SK-N-SH (cell line): ENCODE data around the gene SP6. TPM values are rescaled to one million over a fixed set of nuclear protein-coding genes. Genes with fewer than 3 reads are reported as not detected.
A peak's percentile ranks its signal among the peaks of the same experiment; 100 is the strongest.

Source experiments
- CTCF ChIA-PET: fragments of 300-600, 350-600 bp; formaldehyde crosslinking; extraction: SDS; loops from one replicate; lab custom pipeline; 2021; lab: Yijun Ruan, JAX
- POLR2A ChIA-PET: fragments of 350-600 bp; sonication (Branson Sonifier 250); formaldehyde crosslinking; extraction: SDS; loops from one replicate; lab custom pipeline; 2020; ENCODE audit warnings: antibody characterized with exemption, inconsistent platforms; lab: Yijun Ruan, JAX
- DNase-seq: peaks from one replicate; pipeline ENCODE4 v3.0.0; 2012
- H2AFZ ChIP-seq: fragments of 200-600 bp; sonication (generic); 2 replicates; pipeline ENCODE4 v1.8.1; 2016; ENCODE audit warnings: antibody characterized with exemption, mild to moderate bottlenecking, low read depth
- H3F3A ChIP-seq: fragments of 200-600 bp; sonication (generic); replicated peaks from 2 replicates; pipeline ENCODE3; 2016; ENCODE audit warnings: antibody characterized with exemption, mild to moderate bottlenecking; ENCODE audit not compliant: insufficient read depth
- H3K27ac ChIP-seq, 2 experiments: fragments of 200-500 bp in 1 of 2; fragments of 200-600 bp in 1 of 2; sonication (Bioruptor generic) in 1 of 2; sonication (generic), shearing (Covaris generic) in 1 of 2; 2 replicates each; pipeline versions ENCODE4 v1.5.1 to v1.6.1; 2014 to 2016; ENCODE audit warnings: low read depth in 2 of 2, inconsistent platforms in 1 of 2, low read length in 1 of 2, mild to moderate bottlenecking in 1 of 2, mixed read lengths in 1 of 2
- H3K27me3 ChIP-seq: fragments of 200-600 bp; sonication (generic), shearing (Covaris generic); 2 replicates; pipeline ENCODE4 v1.6.1; 2016; ENCODE audit warnings: mixed run types; ENCODE audit not compliant: insufficient read depth
- H3K36me3 ChIP-seq, 2 experiments: fragments of 200-500 bp in 1 of 2; fragments of 200-600 bp in 1 of 2; sonication (Bioruptor generic) in 1 of 2; sonication (generic) in 1 of 2; replicated peaks in 1 of 2; 2 replicates each; pipeline versions ENCODE3 to v1.5.1; 2014 to 2016; ENCODE audit warnings: low read length in 1 of 2, mild to moderate bottlenecking in 1 of 2; ENCODE audit not compliant: insufficient read depth in 2 of 2, control insufficient read depth in 1 of 2
- H3K4me1 ChIP-seq, 2 experiments: fragments of 200-500 bp in 1 of 2; fragments of 200-600 bp in 1 of 2; sonication (Bioruptor generic) in 1 of 2; sonication (generic), shearing (Covaris generic) in 1 of 2; 2 replicates each; pipeline versions ENCODE4 v1.5.1 to v1.6.1; 2014 to 2016; ENCODE audit warnings: low read depth in 1 of 2, low read length in 1 of 2, mixed run types in 1 of 2; ENCODE audit not compliant: insufficient read depth in 2 of 2, control insufficient read depth in 1 of 2
- H3K4me2 ChIP-seq: fragments of 200-600 bp; sonication (generic), shearing (Covaris generic); 2 replicates; pipeline ENCODE4 v1.6.1; 2017; ENCODE audit warnings: mixed run types
- H3K4me3 ChIP-seq, 2 experiments: fragments of 200-500 bp in 1 of 2; fragments of 200-600 bp in 1 of 2; sonication (Bioruptor generic) in 1 of 2; sonication (generic), shearing (Covaris generic) in 1 of 2; 2 replicates each; pipeline versions ENCODE4 v1.5.1 to v1.8.1; 2014 to 2016; ENCODE audit warnings: low read depth in 2 of 2, inconsistent platforms in 1 of 2, low read length in 1 of 2, mild to moderate bottlenecking in 1 of 2, mixed read lengths in 1 of 2, moderate library complexity in 1 of 2
- H3K79me2 ChIP-seq: fragments of 200-600 bp; sonication (generic); 2 replicates; pipeline ENCODE4 v1.8.1; 2017; ENCODE audit warnings: mild to moderate bottlenecking; ENCODE audit not compliant: insufficient read depth
- H3K9ac ChIP-seq: fragments of 200-600 bp; sonication (generic); 2 replicates; pipeline ENCODE4 v1.6.1; 2017; ENCODE audit warnings: mixed run types
- H3K9me2 ChIP-seq: fragments of 200-600 bp; sonication (generic); 2 replicates; pipeline ENCODE4 v1.6.1; 2017; ENCODE audit warnings: mixed run types
- H3K9me3 ChIP-seq: fragments of 200-600 bp; sonication (generic); 2 replicates; pipeline ENCODE4 v1.6.1; 2017; ENCODE audit warnings: mixed run types, mild to moderate bottlenecking, moderate library complexity
- H4K20me1 ChIP-seq: fragments of 200-600 bp; sonication (generic); 2 replicates; pipeline ENCODE4 v1.6.1; 2017; ENCODE audit warnings: mild to moderate bottlenecking, mixed run types; ENCODE audit not compliant: insufficient read depth
- EP300 ChIP-seq, 2 experiments: IDR thresholded peaks; 2 replicates each; pipeline versions ENCODE4 v1.4.0 to v1.6.1; 2012; ENCODE audit warnings: borderline replicate concordance in 1 of 2, low read depth in 1 of 2, low read length in 1 of 2
- EZH2phosphoT487 ChIP-seq: fragments of 200-600 bp; sonication (generic); IDR thresholded peaks from 2 replicates; pipeline ENCODE4 v1.6.1; 2017; ENCODE audit warnings: low read depth, mixed run types, mild to moderate bottlenecking, antibody characterized with exemption, moderate library complexity, borderline replicate concordance
- FOSL2 ChIP-seq: IDR thresholded peaks from 2 replicates; pipeline ENCODE4 v1.4.0; 2012; ENCODE audit warnings: low read depth, mild to moderate bottlenecking, moderate library complexity, borderline replicate concordance
- GATA2 ChIP-seq: sonication (generic); formaldehyde crosslinking; IDR thresholded peaks from 2 replicates; pipeline ENCODE4 v1.5.0; 2020; ENCODE audit warnings: mild to moderate bottlenecking, missing genetic modification reagents
- JUND ChIP-seq: IDR thresholded peaks from 2 replicates; pipeline ENCODE4 v1.4.0; 2012
- MAX ChIP-seq: IDR thresholded peaks from 2 replicates; pipeline ENCODE4 v1.4.0; 2012; ENCODE audit warnings: low read depth
- MXI1 ChIP-seq: IDR thresholded peaks from 2 replicates; pipeline ENCODE4 v1.6.1; 2012; ENCODE audit warnings: mild to moderate bottlenecking, low read depth, low read length, improper control_type of control experiment
- NFIC ChIP-seq: IDR thresholded peaks from 2 replicates; pipeline ENCODE4 v1.4.0; 2012; ENCODE audit warnings: borderline replicate concordance
- NRF1 ChIP-seq: IDR thresholded peaks from 2 replicates; pipeline ENCODE4 v1.6.1; 2012; ENCODE audit warnings: low read depth, mild to moderate bottlenecking, low read length
- PBX3 ChIP-seq: IDR thresholded peaks from 2 replicates; pipeline ENCODE4; 2012
- POLR2AphosphoS5 ChIP-seq: IDR thresholded peaks from 2 replicates; pipeline ENCODE4 v1.6.1; 2012; ENCODE audit warnings: low read depth, low read length
- TCF12 ChIP-seq: IDR thresholded peaks from 2 replicates; pipeline ENCODE4 v1.4.0; 2012
- TEAD4 ChIP-seq: IDR thresholded peaks from 2 replicates; pipeline ENCODE4 v1.4.0; 2012; ENCODE audit warnings: mild to moderate bottlenecking, borderline replicate concordance; ENCODE audit not compliant: insufficient read depth
- USF1 ChIP-seq: IDR thresholded peaks from 2 replicates; pipeline ENCODE4 v1.4.0; 2012; ENCODE audit warnings: low read depth, borderline replicate concordance
- YY1 ChIP-seq: IDR thresholded peaks from 2 replicates; pipeline ENCODE4 v1.4.0; 2012; ENCODE audit warnings: low read depth, mild to moderate bottlenecking
- ZBTB33 ChIP-seq: IDR thresholded peaks from 2 replicates; pipeline ENCODE4 v1.4.0; 2012; ENCODE audit warnings: low read depth, borderline replicate concordance
- WGBS: methylation state at CpG from one replicate; pipeline ENCODE4 v1.1.6; 2017; ENCODE audit warnings: low lambda C conversion rate; 5-methylcytosine and 5-hydroxymethylcytosine counted together
- polyA plus RNA-seq, 3 experiments: library from polyadenylated mRNA; depleted of rRNA; stranded (reverse); fragments of >200 nt; gene quantifications; 2 replicates each; pipeline ENCODE4 v1.2.3, GENCODE V29; 2012
- TF ChIP-seq, protein P1 (sequence below): fragments of 150-350 bp; IDR thresholded peaks from 2 replicates; pipeline ENCODE4 v1.6.1; 2016; ENCODE audit warnings: mild to moderate bottlenecking, low read depth, low read length
- TF ChIP-seq, protein P2 (sequence below): fragments of 150-350 bp; IDR thresholded peaks from 2 replicates; pipeline ENCODE4 v1.6.1; 2017; ENCODE audit warnings: antibody characterized with exemption, low read length, low read depth, borderline replicate concordance

The SP6 gene
- polyA plus RNA-seq, 1 of the 3 experiments (the other 2 are of a cell fraction): 0.03 TPM

GRCh38 chr17:47844227-47844626 lies 6.7 kb downstream of the SP6 start:
- H3K4me1 ChIP-seq: peaks cover 8 to 33% of the 10 kb centered on the region in 2 experiments; a peak in 2 of 4 replicates
- no peak overlapping the region for H2AFZ ChIP-seq
- H3K4me3 ChIP-seq: no peak overlapping the region
- H3K27ac ChIP-seq: no peak overlapping the region
- WGBS: 19% methylated on average over 5 of the region's 5 CpGs
- H3K27me3 ChIP-seq: peaks cover 43% of the 10 kb centered on the region
- no peak overlapping the region for H3K4me2 ChIP-seq
- H3K9me2 ChIP-seq: no peaks in the 10 kb centered on the region
- CTCF ChIA-PET: interaction anchor here (0.8 to 33.0 kb wide), 18 partner anchors 6 to 174 kb away, joined by 3 to 1447 read pairs (median 8); partner anchors contain the start of genes CDK5RAP3, LRRC46, MRPL10 and OSBPL7
- H3F3A ChIP-seq: peaks cover 3% of the 10 kb centered on the region
- H3K9me3 ChIP-seq: no peaks in the 10 kb centered on the region
- POLR2A ChIA-PET: interaction anchor here (1.1 kb wide), 2 partner anchors 42 to 46 kb away, joined by 3 to 5 read pairs; no protein-coding TSS in a partner anchor
- no peaks in the 10 kb centered on the region for H4K20me1 ChIP-seq
- peaks cover 0 to 3% of the 10 kb centered on the region in 2 experiments for H3K36me3 ChIP-seq
- peaks cover 15% of the 10 kb centered on the region; the same call in 1 of the 2 replicates for H3K79me2 ChIP-seq
- TF ChIP-seq NFIC: peak; percentile 68
- 0 out of 2 replicates have a peak, but pooled peaks have one; percentile 10 for TF ChIP-seq TCF12
- TF ChIP-seq FOSL2: no peak
- TF ChIP-seq GATA2: peak; percentile 79
- TF ChIP-seq, protein P1, sequence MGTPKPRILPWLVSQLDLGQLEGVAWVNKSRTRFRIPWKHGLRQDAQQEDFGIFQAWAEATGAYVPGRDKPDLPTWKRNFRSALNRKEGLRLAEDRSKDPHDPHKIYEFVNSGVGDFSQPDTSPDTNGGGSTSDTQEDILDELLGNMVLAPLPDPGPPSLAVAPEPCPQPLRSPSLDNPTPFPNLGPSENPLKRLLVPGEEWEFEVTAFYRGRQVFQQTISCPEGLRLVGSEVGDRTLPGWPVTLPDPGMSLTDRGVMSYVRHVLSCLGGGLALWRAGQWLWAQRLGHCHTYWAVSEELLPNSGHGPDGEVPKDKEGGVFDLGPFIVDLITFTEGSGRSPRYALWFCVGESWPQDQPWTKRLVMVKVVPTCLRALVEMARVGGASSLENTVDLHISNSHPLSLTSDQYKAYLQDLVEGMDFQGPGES: no peak
- peak; percentile 78 for TF ChIP-seq PBX3
- no peak for TF ChIP-seq EP300 (IDR thresholded peaks at IDR 0.05; ENCODE audit: borderline replicate concordance in 1 of 2, low read depth in 1 of 2, low read length in 1 of 2)
- TF ChIP-seq POLR2AphosphoS5: no peak
- no peak for DNase-seq
- H3K9ac ChIP-seq: no peak overlapping the region

DNA sequence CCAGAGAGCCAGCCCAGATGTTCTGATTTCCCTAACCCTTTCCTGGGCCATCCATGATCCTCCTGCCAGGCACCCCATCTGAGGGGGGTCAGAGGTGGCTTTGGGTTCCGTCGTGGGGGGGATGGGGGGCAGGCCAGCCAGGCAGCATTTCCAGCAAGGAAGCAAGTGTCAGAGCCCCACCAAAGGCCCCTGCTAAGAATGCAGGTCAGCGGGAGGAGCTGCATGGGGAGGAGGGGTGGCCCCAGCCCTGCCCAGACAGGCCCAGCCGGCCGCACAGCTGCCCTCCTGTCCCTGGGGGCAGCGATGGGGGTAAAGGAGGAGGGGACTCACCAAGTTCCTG lies 7.6 kb downstream of the SP6 start:
- no peaks in the 10 kb centered on the region for H3K9me2 ChIP-seq
- H3K9me3 ChIP-seq: no peaks in the 10 kb centered on the region
- H3K27ac ChIP-seq: no peak overlapping the region
- 41% methylated on average over 4 of the region's 6 CpGs for WGBS
- no peak overlapping the region for H2AFZ ChIP-seq
- CTCF ChIA-PET: interaction anchor here (0.6 to 33.0 kb wide), 28 partner anchors 6 to 175 kb away, joined by 3 to 1447 read pairs (median 5); partner anchors contain the start of genes CDK5RAP3, LRRC46, MRPL10 and OSBPL7
- H3K27me3 ChIP-seq: peaks cover 34% of the 10 kb centered on the region
- H3K9ac ChIP-seq: no peak overlapping the region
- DNase-seq: no peak
- POLR2A ChIA-PET: interaction anchor here (1.0 to 3.2 kb wide), 3 partner anchors 42 to 52 kb away, joined by 3 to 21 read pairs (median 7); partner anchors contain the start of gene SP2
- H3K4me3 ChIP-seq: peak overlapping the region in 1 of 2 experiments; percentile 14; a peak in 1 of 4 replicates
- no peak overlapping the region for H3K4me2 ChIP-seq
- H3K4me1 ChIP-seq: peaks cover 8 to 35% of the 10 kb centered on the region in 2 experiments; a peak in 2 of 4 replicates
- TF ChIP-seq TEAD4: no peak
- TF ChIP-seq POLR2AphosphoS5: no peak
- TF ChIP-seq YY1: no peak
- TF ChIP-seq MAX: no peak
- no peak for TF ChIP-seq NRF1
- TF ChIP-seq JUND: no peak
- TF ChIP-seq, protein P2, sequence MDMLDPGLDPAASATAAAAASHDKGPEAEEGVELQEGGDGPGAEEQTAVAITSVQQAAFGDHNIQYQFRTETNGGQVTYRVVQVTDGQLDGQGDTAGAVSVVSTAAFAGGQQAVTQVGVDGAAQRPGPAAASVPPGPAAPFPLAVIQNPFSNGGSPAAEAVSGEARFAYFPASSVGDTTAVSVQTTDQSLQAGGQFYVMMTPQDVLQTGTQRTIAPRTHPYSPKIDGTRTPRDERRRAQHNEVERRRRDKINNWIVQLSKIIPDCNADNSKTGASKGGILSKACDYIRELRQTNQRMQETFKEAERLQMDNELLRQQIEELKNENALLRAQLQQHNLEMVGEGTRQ: no peak
- no peak for TF ChIP-seq USF1
- no peak for TF ChIP-seq EZH2phosphoT487
- no peak for TF ChIP-seq MXI1
- no peak for TF ChIP-seq NFIC
- TF ChIP-seq ZBTB33: no peak
- H3K36me3 ChIP-seq: peaks cover 0 to 12% of the 10 kb centered on the region in 2 experiments
- no peaks in the 10 kb centered on the region for H3F3A ChIP-seq
- peaks cover 15% of the 10 kb centered on the region; the same call in 1 of the 2 replicates for H3K79me2 ChIP-seq
- H4K20me1 ChIP-seq: no peaks in the 10 kb centered on the region
